Left colon (tissue), 2 donors: ENCODE measurements around the gene PPP3CA. TPM values are rescaled to one million over a fixed set of nuclear protein-coding genes. Genes with fewer than 3 reads are reported as not detected.

ENCODE experiments used
- ATAC-seq: fragments of 200-7000 bp; cut with Tn5 transposase; one replicate; pipeline ENCODE4 v1.9.1; 2020; ENCODE audit warnings: mild to moderate bottlenecking, moderate library complexity
- DNase-seq, 2 donors: peaks; one replicate each; pipeline ENCODE4 v3.0.0-alpha.2; 2020
- intact Hi-C, 2 donors: fragments of 100-400 bp; cut with DNase I in 1 of 2; cut with micrococcal nuclease in 1 of 2; formaldehyde crosslinking; loops; one replicate each; pipeline versions ENCODE4 v1.11.2 to v1.14.0; 2022; cut with DNase I, micrococcal nuclease
- microRNA-seq, 2 donors: library from miRNA; unstranded; fragments of <30 nt; microRNA quantifications; one replicate each; pipeline versions ENCODE4 v1.1.0 to v1.2.0, GENCODE V29; 2020
- total RNA-seq, 2 donors: library from RNA; stranded (reverse); fragmentation: NEBNext Ultra II Directional; extraction: Animal tissue kit (Norgen Biotek cat#: 25700); gene quantifications; one replicate each; pipeline ENCODE4 v1.2.1, GENCODE V29; 2021
- donor health status: DM: no; HTN: no; CAD: no.
- donor health status: DM: yes; HTN: yes; CAD: no.

Gene PPP3CA
- total RNA-seq, 2 donors from 2014 or later = 38.0 to 59.5 TPM

- no peak for ATAC-seq
- intact Hi-C loops = no loop called here
Measured at GRCh38 chr4:100977746-100978397, 369.5 kb downstream of the PPP3CA start.

GRCh38 chr4:100977274-100977673 is 370.1 kb downstream of the PPP3CA start:
- ATAC-seq (no peak), DNase-seq (no peak)
- intact Hi-C loops = no loop called here

More at GRCh38 chr4:100977746-100978397, 369.5 kb downstream of the PPP3CA start:
- DNase-seq = no peak

Small RNAs within 50 kb of the gene (microRNA-seq; reads per million reads assigned to microRNA genes)
- gene MIR1255A (4.8 to 5.4 reads per million in 2 donors), gene MIR8066 (0 reads per million in 2 donors)
